Body of pancreas (tissue), 4 donors: Measurements from ENCODE around the gene BAZ1A.

Experiments
- CTCF ChIP-seq, 7 experiments: fragments of 450-650 bp in 4 of 7; fragments of 200-600 bp in 3 of 7; sonication (generic) in 3 of 7; IDR thresholded peaks; one replicate each; pipeline ENCODE4 v1.5.1; 2016 to 2019; ENCODE audit warnings: antibody characterized with exemption in 7 of 7
- POLR2A ChIP-seq, 3 donors: fragments of 450-650 bp; IDR thresholded peaks; one replicate each; pipeline ENCODE4 v1.6.1; 2016; ENCODE audit warnings: antibody characterized with exemption in 3 of 3, mild to moderate bottlenecking in 2 of 3

- TF ChIP-seq POLR2A (IDR thresholded peaks at IDR 0.05): no peak
- TF ChIP-seq CTCF (IDR thresholded peaks at IDR 0.05): no peak
Measured at GRCh38 chr14:34713122-34713680, 162.0 kb downstream of the BAZ1A start.
